ENCODE data around the gene EPB41L3.
A peak's percentile ranks its signal among the peaks of the same experiment; 100 is the strongest.
"Not testable (repeated sequence)": the region's sequence is repeated elsewhere in the genome, so short reads cannot be mapped to it uniquely, and the experiment has no call there.

Gene EPB41L3

DNA sequence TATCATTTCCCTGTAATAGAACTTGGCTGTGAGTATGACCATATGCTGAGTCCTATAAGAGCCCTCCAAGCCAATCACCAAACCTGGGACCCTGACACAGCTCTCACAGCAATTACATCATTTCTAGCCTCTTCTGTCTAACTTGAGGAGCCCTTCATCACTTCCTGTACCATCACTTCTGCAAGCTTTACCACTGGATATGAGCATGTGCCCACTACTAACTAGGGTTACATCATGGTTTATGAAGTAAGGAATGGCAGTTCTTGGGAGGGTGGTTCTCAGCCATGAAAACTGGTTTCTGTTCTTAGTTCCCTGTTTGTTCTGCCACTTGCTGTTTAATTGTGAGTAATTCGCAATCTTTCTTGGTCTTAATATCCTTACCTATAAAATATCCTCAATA lies 31.0 kb upstream of the EPB41L3 start:
- TF ChIP-seq, protein P1, sequence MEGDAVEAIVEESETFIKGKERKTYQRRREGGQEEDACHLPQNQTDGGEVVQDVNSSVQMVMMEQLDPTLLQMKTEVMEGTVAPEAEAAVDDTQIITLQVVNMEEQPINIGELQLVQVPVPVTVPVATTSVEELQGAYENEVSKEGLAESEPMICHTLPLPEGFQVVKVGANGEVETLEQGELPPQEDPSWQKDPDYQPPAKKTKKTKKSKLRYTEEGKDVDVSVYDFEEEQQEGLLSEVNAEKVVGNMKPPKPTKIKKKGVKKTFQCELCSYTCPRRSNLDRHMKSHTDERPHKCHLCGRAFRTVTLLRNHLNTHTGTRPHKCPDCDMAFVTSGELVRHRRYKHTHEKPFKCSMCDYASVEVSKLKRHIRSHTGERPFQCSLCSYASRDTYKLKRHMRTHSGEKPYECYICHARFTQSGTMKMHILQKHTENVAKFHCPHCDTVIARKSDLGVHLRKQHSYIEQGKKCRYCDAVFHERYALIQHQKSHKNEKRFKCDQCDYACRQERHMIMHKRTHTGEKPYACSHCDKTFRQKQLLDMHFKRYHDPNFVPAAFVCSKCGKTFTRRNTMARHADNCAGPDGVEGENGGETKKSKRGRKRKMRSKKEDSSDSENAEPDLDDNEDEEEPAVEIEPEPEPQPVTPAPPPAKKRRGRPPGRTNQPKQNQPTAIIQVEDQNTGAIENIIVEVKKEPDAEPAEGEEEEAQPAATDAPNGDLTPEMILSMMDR (IDR thresholded peaks at IDR 0.05; ENCODE audit: low read length, missing control alignments), result no peak
- DNase-seq (ENCODE audit: low read depth), result no peak
- H3K4me3 ChIP-seq (replicated peaks; ENCODE audit: low read depth, low read length), result no peak overlapping the region

DNA sequence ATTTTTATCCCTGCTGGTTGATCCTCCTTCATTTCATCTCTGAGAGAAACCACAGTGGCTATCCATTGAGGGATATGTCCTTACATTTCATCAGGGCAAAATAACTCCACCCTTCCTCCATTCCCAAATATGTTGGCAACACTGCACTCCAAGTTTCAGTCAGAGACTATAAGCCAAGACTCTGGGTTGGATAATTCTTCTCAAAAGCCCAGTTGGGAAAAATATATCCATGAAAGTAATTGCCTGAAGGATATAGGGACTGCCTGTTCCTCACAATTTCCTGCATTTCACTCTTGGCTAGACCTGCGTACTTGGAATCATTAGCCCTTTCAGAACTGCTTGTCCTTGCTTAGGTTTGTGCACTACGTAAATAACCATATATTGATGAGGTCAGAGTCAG lies 27.9 kb upstream of the EPB41L3 start:
- no peak for DNase-seq (ENCODE audit: low read depth)
- H3K4me3 ChIP-seq (replicated peaks; ENCODE audit: low read depth, low read length), result no peak overlapping the region
- TF ChIP-seq, protein P1 (IDR thresholded peaks at IDR 0.05; ENCODE audit: low read length, missing control alignments), result no peak

DNA sequence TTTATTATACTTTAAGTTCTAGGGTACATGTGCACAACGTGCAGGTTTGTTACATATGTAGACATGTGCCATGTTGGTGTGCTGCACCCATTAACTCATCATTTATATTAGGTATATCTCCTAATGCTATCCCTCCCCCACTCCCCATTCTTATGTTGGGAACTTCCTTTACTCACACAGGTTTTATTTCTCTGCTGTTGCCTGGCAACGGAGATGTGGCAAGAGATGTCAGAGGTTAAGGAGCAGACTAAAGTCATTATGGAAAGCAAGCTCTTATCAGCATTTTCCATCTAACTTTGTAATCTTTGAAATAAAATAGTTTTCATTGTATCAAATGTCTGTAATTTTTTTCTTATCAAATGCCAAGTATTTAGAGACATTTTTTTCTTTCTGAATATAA lies 26.8 kb upstream of the EPB41L3 start:
- peak; percentile 45 for DNase-seq (ENCODE audit: low read depth)
- H3K4me3 ChIP-seq (replicated peaks; ENCODE audit: low read depth, low read length), result not testable (repeated sequence)

DNA sequence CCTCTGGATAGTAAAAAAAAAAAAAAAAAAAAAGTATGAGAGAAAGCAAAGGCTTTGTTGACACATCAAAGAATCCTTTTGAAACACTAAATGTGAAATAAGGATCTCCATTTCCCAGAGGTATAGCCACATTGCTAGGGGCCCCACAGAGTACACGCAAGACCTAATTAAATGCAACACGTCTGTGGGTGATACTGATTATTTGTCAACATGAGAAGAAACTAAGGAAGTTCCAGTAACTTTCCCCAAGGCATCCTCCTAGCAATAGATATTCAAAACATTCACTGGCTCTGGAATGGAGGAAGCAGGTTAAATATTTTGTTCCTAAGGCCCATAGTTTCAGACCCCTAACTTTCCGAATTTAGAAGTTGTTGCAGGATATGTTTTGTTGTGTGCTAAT lies 24.6 kb upstream of the EPB41L3 start:
- TF ChIP-seq, protein P1 (IDR thresholded peaks at IDR 0.05; ENCODE audit: low read length, missing control alignments), result no peak
- no peak for DNase-seq (ENCODE audit: low read depth)
- H3K4me3 ChIP-seq (replicated peaks; ENCODE audit: low read depth, low read length), result no peak overlapping the region

DNA sequence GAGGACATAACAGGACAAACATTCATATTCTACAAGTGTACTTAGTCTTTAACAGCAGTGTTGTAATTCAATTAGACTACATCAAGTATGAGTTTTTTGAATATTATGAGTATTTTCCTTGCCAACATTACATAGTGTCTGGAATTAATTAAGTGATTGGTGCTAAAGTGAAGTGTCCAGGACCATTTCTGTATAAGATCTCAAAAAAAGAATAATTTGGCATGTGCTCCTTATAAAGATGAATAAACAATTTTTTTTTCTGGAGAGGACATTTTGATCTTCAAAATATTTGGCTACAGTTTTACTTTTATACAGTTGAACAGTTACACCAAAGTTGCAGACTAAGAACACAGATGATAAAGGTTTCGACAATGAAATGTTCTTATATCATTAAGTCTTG lies 15.1 kb upstream of the EPB41L3 start:
- H3K4me3 ChIP-seq (replicated peaks; ENCODE audit: low read depth, low read length), result no peak overlapping the region
- TF ChIP-seq, protein P1 (IDR thresholded peaks at IDR 0.05; ENCODE audit: low read length, missing control alignments), result no peak
- no peak for DNase-seq (ENCODE audit: low read depth)

DNA sequence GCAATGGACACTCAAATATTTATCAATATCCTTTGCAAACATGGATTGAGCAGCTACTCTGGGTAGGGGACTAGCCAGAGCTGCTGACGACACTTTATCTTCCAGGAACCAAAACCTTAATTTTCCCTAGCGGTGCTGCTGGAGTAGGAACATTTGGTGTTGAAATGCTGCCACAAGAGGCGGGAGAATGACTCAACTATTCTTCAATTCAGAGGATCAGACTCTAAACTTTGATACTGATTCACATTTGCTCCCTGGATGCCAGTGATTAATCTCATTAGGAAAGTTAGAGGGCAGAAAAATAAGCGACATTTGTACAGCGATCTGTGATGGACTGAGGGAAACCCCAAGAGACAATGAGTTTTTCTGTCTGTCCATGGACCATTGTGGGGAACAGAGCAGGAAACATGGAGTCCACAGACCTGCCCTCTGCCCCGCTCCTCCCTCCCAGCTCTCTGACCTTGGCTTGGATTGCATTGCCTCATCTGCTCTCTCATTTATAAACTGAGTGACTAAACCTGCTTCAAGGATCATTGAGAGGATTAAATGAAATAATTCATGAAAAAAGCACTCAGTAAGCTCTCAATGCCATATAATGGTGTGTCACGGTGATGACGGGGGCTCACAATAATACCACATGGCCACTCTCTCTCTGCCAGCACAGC lies 12.6 kb upstream of the EPB41L3 start:
- DNase-seq (ENCODE audit: low read depth), result peak; percentile 66
- no peak overlapping the region for H3K4me3 ChIP-seq (replicated peaks; ENCODE audit: low read depth, low read length)
- TF ChIP-seq, protein P1 (IDR thresholded peaks at IDR 0.05; ENCODE audit: low read length, missing control alignments), result peak; percentile 29

DNA sequence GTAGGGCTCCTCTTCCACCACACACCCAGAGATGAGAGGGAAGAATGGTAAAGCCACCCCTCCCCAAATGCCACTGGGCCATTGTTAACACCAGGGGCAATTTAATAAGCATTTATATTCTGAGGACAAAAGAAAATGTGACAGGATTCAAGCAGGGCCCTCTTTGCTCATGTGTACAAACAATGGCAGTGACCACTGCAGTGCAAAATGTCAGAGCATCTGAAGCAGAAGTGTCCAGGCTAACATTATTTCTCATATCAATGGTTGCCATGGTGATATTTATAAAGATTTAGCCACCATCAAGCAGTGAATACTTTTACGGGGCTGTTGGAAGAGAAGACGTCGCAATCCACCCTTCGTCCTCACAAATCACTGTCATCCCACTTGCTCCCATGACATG lies 10.8 kb upstream of the EPB41L3 start:
- TF ChIP-seq, protein P1 (IDR thresholded peaks at IDR 0.05; ENCODE audit: low read length, missing control alignments), result no peak
- no peak overlapping the region for H3K4me3 ChIP-seq (replicated peaks; ENCODE audit: low read depth, low read length)
- DNase-seq (ENCODE audit: low read depth), result no peak
